H9 (cell line): Measurements from ENCODE around the gene DCLK2. TPM values are rescaled to one million over a fixed set of nuclear protein-coding genes. Genes with fewer than 3 reads are reported as not detected.

ENCODE experiments used
- DNase-seq: peaks from one replicate; pipeline ENCODE4 v3.0.0-alpha.2; 2017
- H2AFZ ChIP-seq: one replicate; pipeline ENCODE4 v1.6.1; 2013; ENCODE audit warnings: mild to moderate bottlenecking, low read length, control low read depth, moderate library complexity
- H2AK5ac ChIP-seq: 2 replicates; pipeline ENCODE4 v1.6.1; 2013; ENCODE audit warnings: low read length, control low read depth, mixed read lengths; ENCODE audit not compliant: insufficient read length
- H2BK120ac ChIP-seq: one replicate; pipeline ENCODE4 v1.6.1; 2013; ENCODE audit warnings: low read depth, mild to moderate bottlenecking, low read length, control low read depth, inconsistent platforms; ENCODE audit not compliant: poor library complexity, severe bottlenecking
- H2BK12ac ChIP-seq: 2 replicates; pipeline ENCODE4 v1.6.1; 2013; ENCODE audit warnings: low read length, control low read depth, mixed read lengths, low read depth; ENCODE audit not compliant: insufficient read length
- H2BK15ac ChIP-seq: 2 replicates; pipeline ENCODE4 v1.6.1; 2013; ENCODE audit warnings: low read depth, low read length, control low read depth
- H2BK20ac ChIP-seq: one replicate; pipeline ENCODE4 v1.6.1; 2013; ENCODE audit warnings: low read depth, mild to moderate bottlenecking, low read length, control low read depth, inconsistent platforms; ENCODE audit not compliant: poor library complexity, severe bottlenecking
- H2BK5ac ChIP-seq: 2 replicates; pipeline ENCODE4 v1.6.1; 2013; ENCODE audit warnings: low read length, control low read depth, mixed read lengths; ENCODE audit not compliant: insufficient read length
- H3K14ac ChIP-seq: 2 replicates; pipeline ENCODE4 v1.6.1; 2013; ENCODE audit warnings: low read length, control low read depth; ENCODE audit not compliant: insufficient read depth
- H3K18ac ChIP-seq: 2 replicates; pipeline ENCODE4 v1.6.1; 2013; ENCODE audit warnings: low read depth, mild to moderate bottlenecking, mixed read lengths, low read length, control low read depth; ENCODE audit not compliant: insufficient read length
- H3K23ac ChIP-seq: 2 replicates; pipeline ENCODE4 v1.6.1; 2013; ENCODE audit warnings: low read length, control low read depth, mixed read lengths, low read depth; ENCODE audit not compliant: insufficient read length
- H3K23me2 ChIP-seq: 2 replicates; pipeline ENCODE4 v1.6.1; 2013; ENCODE audit warnings: low read depth, mild to moderate bottlenecking, mixed read lengths, low read length, control low read depth; ENCODE audit not compliant: insufficient read length, poor library complexity, severe bottlenecking
- H3K27ac ChIP-seq: 2 replicates; pipeline ENCODE4 v1.5.1; 2013; ENCODE audit warnings: low read length, control low read depth, mixed read lengths, low read depth; ENCODE audit not compliant: insufficient read length
- H3K27me3 ChIP-seq: 2 replicates; pipeline ENCODE4 v1.6.1; 2013; ENCODE audit warnings: low read length, control low read depth, inconsistent platforms; ENCODE audit not compliant: insufficient read depth
- H3K4ac ChIP-seq: 2 replicates; pipeline ENCODE4 v1.6.1; 2013; ENCODE audit warnings: low read depth, mild to moderate bottlenecking, control low read depth, inconsistent platforms, low read length, moderate library complexity
- H3K4me1 ChIP-seq: 2 replicates; pipeline ENCODE4 v1.6.1; 2013; ENCODE audit warnings: low read length, control low read depth, inconsistent platforms; ENCODE audit not compliant: insufficient read depth
- H3K4me2 ChIP-seq: 2 replicates; pipeline ENCODE4 v1.6.1; 2013; ENCODE audit warnings: low read length, control low read depth, mixed read lengths; ENCODE audit not compliant: insufficient read length, insufficient read depth
- H3K56ac ChIP-seq: 2 replicates; pipeline ENCODE4 v1.6.1; 2013; ENCODE audit warnings: low read depth, mild to moderate bottlenecking, mixed read lengths, low read length, control low read depth; ENCODE audit not compliant: insufficient read length
- H3K79me1 ChIP-seq: 2 replicates; pipeline ENCODE4 v1.6.1; 2013; ENCODE audit warnings: low read depth, mild to moderate bottlenecking, moderate library complexity, low read length, control low read depth, inconsistent platforms; ENCODE audit not compliant: insufficient read depth, poor library complexity, severe bottlenecking
- H3K79me2 ChIP-seq: 2 replicates; pipeline ENCODE4 v1.6.1; 2013; ENCODE audit warnings: low read length, control low read depth, inconsistent platforms; ENCODE audit not compliant: insufficient read depth
- H3K9ac ChIP-seq: 2 replicates; pipeline ENCODE4 v1.6.1; 2013; ENCODE audit warnings: low read length, control low read depth, mixed read lengths; ENCODE audit not compliant: insufficient read length; ENCODE audit errors: extremely low read depth
- H3K9me3 ChIP-seq: one replicate; pipeline ENCODE4 v1.6.1; 2013; ENCODE audit warnings: low read depth, low read length, inconsistent platforms; ENCODE audit not compliant: control insufficient read depth
- H3T11ph ChIP-seq: one replicate; pipeline ENCODE4 v1.6.1; 2013; ENCODE audit warnings: mild to moderate bottlenecking, low read length, control low read depth, inconsistent platforms
- H4K20me1 ChIP-seq: one replicate; pipeline ENCODE4 v1.6.1; 2013; ENCODE audit not compliant: control insufficient read depth, insufficient read length, insufficient read depth
- H4K5ac ChIP-seq: 2 replicates; pipeline ENCODE4 v1.6.1; 2013; ENCODE audit warnings: low read depth, mild to moderate bottlenecking, mixed read lengths, low read length, control low read depth; ENCODE audit not compliant: insufficient read length
- H4K8ac ChIP-seq: replicated peaks from 2 replicates; pipeline ENCODE4 v1.6.1; 2013; ENCODE audit warnings: low read length, control low read depth, mixed read lengths, low read depth; ENCODE audit not compliant: insufficient read length
- H4K91ac ChIP-seq: 2 replicates; pipeline ENCODE4 v1.6.1; 2013; ENCODE audit warnings: low read depth, mild to moderate bottlenecking, moderate library complexity, mixed read lengths, low read length, control low read depth; ENCODE audit not compliant: insufficient read length
- H3K27ac Mint-ChIP-seq, 3 experiments: 2 replicates in 2 of 3; 3 replicates in 1 of 3; pipeline ENCODE4 v1.8.0; 2020 to 2021; ENCODE audit warnings: mixed read lengths in 3 of 3, mild to moderate bottlenecking in 1 of 3, moderate library complexity in 1 of 3
- H3K27me3 Mint-ChIP-seq: 2 replicates; pipeline ENCODE4 v1.8.0; 2021; ENCODE audit warnings: low read depth, mild to moderate bottlenecking, moderate library complexity, mixed read lengths
- H3K36me3 Mint-ChIP-seq, 3 experiments: 2 replicates in 2 of 3; 3 replicates in 1 of 3; pipeline ENCODE4 v1.8.0; 2020 to 2021; ENCODE audit warnings: low read depth in 3 of 3, mixed read lengths in 3 of 3; ENCODE audit not compliant: insufficient read depth in 1 of 3
- H3K4me1 Mint-ChIP-seq, 2 experiments: 2 replicates each; pipeline ENCODE4 v1.8.0; 2020; ENCODE audit warnings: mixed read lengths in 2 of 2
- H3K4me3 Mint-ChIP-seq, 2 experiments: 2 replicates in 1 of 2; 3 replicates in 1 of 2; pipeline ENCODE4 v1.8.0; 2020 to 2021; ENCODE audit warnings: mild to moderate bottlenecking in 2 of 2, mixed read lengths in 2 of 2, moderate library complexity in 1 of 2
- H3K9me3 Mint-ChIP-seq, 2 experiments: 2 replicates in 1 of 2; 3 replicates in 1 of 2; pipeline ENCODE4 v1.8.0; 2020; ENCODE audit warnings: mild to moderate bottlenecking in 2 of 2, mixed read lengths in 2 of 2, moderate library complexity in 1 of 2
- CTCF ChIP-seq: fragments of 200-600 bp; sonication (generic); conservative IDR thresholded peaks from 3 replicates; pipeline ENCODE4 v1.8.0; 2021; ENCODE audit warnings: antibody characterized with exemption, mild to moderate bottlenecking
- WGBS: extraction: QIAGEN DNeasy Blood & Tissue Kit; methylation state at CpG from one replicate; pipeline ENCODE4 v1.1.7; 2013; ENCODE audit warnings: missing lambda C conversion rate, low lambda C conversion rate, mixed read lengths; ENCODE audit not compliant: insufficient read length; ENCODE audit errors: extremely low coverage; 5-methylcytosine and 5-hydroxymethylcytosine counted together
- total RNA-seq: library from RNA; stranded (reverse); gene quantifications from 2 replicates; pipeline ENCODE4 v1.2.1, GENCODE V29; 2021

DCLK2 gene
- total RNA-seq, 1 experiment from 2014 or later, result 0.33 TPM

DNA sequence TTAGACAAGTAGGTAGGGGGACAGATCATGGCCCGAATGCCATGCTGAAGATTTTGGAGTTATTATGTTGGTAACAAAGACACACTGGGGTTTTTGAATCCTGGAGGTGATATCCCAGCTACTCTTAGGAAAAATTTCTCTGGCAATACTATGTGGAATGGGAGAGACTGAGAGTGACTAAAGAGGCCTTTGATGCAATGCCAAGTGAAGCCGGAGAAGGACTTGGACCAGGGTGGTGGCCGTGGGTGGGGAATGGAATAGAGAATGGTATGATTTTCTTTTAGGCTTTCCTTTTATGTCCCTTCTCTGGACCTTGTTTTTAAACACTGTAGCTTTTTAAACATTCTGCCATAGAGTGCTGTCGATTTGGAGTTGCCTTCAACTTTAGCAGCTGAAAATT is 141.6 kb downstream of the DCLK2 start:
- Histone ChIP-seq H2BK20ac (no peak overlapping the region), H2AK5ac (no peak overlapping the region), H4K20me1 (no peaks in the 10 kb centered on the region), H3K14ac (no peak overlapping the region), H3K4me2 (no peak overlapping the region), H3K23me2 (no peaks in the 10 kb centered on the region), H2AFZ (no peak overlapping the region), H3K9ac (no peak overlapping the region), H3K23ac (no peak overlapping the region), H4K91ac (no peak overlapping the region), H3K4me1 (peaks cover 9% of the 10 kb centered on the region; the same call in 1 of the 2 replicates), H3K27ac (no peak overlapping the region), H2BK120ac (no peak overlapping the region), H2BK5ac (no peak overlapping the region), H2BK15ac (no peak overlapping the region), H3K4ac (no peak overlapping the region), H3K27me3 (no peaks in the 10 kb centered on the region; the same call in 1 of the 2 replicates), H3K56ac (no peak overlapping the region), H3K9me3 (no peaks in the 10 kb centered on the region), H3K18ac (no peak overlapping the region), H2BK12ac (no peak overlapping the region), H4K8ac (no peak overlapping the region), H3K79me2 (no peaks in the 10 kb centered on the region), H3K79me1 (no peaks in the 10 kb centered on the region), H4K5ac (no peak overlapping the region), H3T11ph (no peak overlapping the region)
- H3K4me1 Mint-ChIP-seq, result peaks cover 19 to 22% of the 10 kb centered on the region in 2 experiments
- H3K27me3 Mint-ChIP-seq, result no peaks in the 10 kb centered on the region
- no peaks in the 10 kb centered on the region for H3K9me3 Mint-ChIP-seq
- DNase-seq, result no peak
- H3K27ac Mint-ChIP-seq, result no peak overlapping the region
- H3K36me3 Mint-ChIP-seq, result no peaks in the 10 kb centered on the region
- no peak overlapping the region for H3K4me3 Mint-ChIP-seq
- WGBS, result no CpG with 5 or more reads among the region's 4 CpGs
- no peak for TF ChIP-seq CTCF
